CD14-positive monocyte (primary cell): ENCODE measurements around the gene RPS26. TPM values are rescaled to one million over a fixed set of nuclear protein-coding genes. Genes with fewer than 3 reads are reported as not detected.
"Not testable (repeated sequence)": the region's sequence is repeated elsewhere in the genome, so short reads cannot be mapped to it uniquely, and the experiment has no call there.

Experiments
- DNase-seq, 3 donors: peaks; one replicate each; pipeline ENCODE4 v3.0.0-alpha.2; 2011 to 2022
- H2AFZ ChIP-seq: 2 replicates; pipeline ENCODE4 v1.6.0; 2012; ENCODE audit warnings: mild to moderate bottlenecking, low read depth, low read length, inconsistent platforms; ENCODE audit not compliant: insufficient read depth, poor library complexity, severe bottlenecking
- H3K27ac ChIP-seq, 2 donors: 1 replicate in 1 of 2; 2 replicates in 1 of 2; pipeline ENCODE4 v1.5.1; 2012 to 2013; ENCODE audit warnings: low read length in 2 of 2, control low read depth in 1 of 2, inconsistent platforms in 1 of 2, low read depth in 1 of 2, mild to moderate bottlenecking in 1 of 2
- H3K27me3 ChIP-seq, 2 donors: one replicate each; pipeline versions ENCODE4 v1.6.0 to v1.6.1; 2011 to 2013; ENCODE audit warnings: low read length in 2 of 2; ENCODE audit not compliant: control insufficient read depth in 2 of 2, insufficient read depth in 2 of 2
- H3K36me3 ChIP-seq, 2 donors: replicated peaks in 1 of 2; 1 replicate in 1 of 2; 2 replicates in 1 of 2; pipeline versions ENCODE4 v1.5.1 to v1.6.1; 2012 to 2013; ENCODE audit warnings: low read length in 2 of 2, control low read depth in 1 of 2, inconsistent platforms in 1 of 2, mild to moderate bottlenecking in 1 of 2; ENCODE audit not compliant: insufficient read depth in 2 of 2, control insufficient read depth in 1 of 2
- H3K4me1 ChIP-seq, 2 donors: 1 replicate in 1 of 2; 2 replicates in 1 of 2; pipeline versions ENCODE4 v1.5.1 to v1.6.1; 2012 to 2013; ENCODE audit warnings: low read length in 2 of 2, control low read depth in 1 of 2, inconsistent platforms in 1 of 2, mild to moderate bottlenecking in 1 of 2, moderate library complexity in 1 of 2; ENCODE audit not compliant: insufficient read depth in 2 of 2, control insufficient read depth in 1 of 2
- H3K4me2 ChIP-seq: replicated peaks from 2 replicates; pipeline ENCODE3; 2012; ENCODE audit warnings: low read length, moderate library complexity, mild to moderate bottlenecking; ENCODE audit not compliant: poor library complexity, severe bottlenecking; ENCODE audit errors: extremely low read depth
- H3K4me3 ChIP-seq, 3 experiments: fragments of 200-600 bp in 1 of 3; sonication (generic) in 1 of 3; replicated peaks in 1 of 3; 1 replicate in 2 of 3; 2 replicates in 1 of 3; pipeline ENCODE4 v1.5.1; 2011 to 2013; ENCODE audit warnings: low read length in 3 of 3, mild to moderate bottlenecking in 3 of 3, control low read depth in 2 of 3, low read depth in 2 of 3, inconsistent platforms in 1 of 3, moderate library complexity in 1 of 3
- H3K79me2 ChIP-seq: 2 replicates; pipeline ENCODE4 v1.6.0; 2012; ENCODE audit warnings: mild to moderate bottlenecking, control low read depth, inconsistent platforms, low read length, moderate library complexity; ENCODE audit not compliant: insufficient read depth
- H3K9ac ChIP-seq: 2 replicates; pipeline ENCODE4 v1.6.0; 2017; ENCODE audit warnings: low read length, mild to moderate bottlenecking; ENCODE audit not compliant: insufficient read depth, poor library complexity, severe bottlenecking
- H3K9me3 ChIP-seq, 2 donors: replicated peaks in 1 of 2; 1 replicate in 1 of 2; 2 replicates in 1 of 2; pipeline versions ENCODE4 v1.5.1 to v1.6.1; 2012 to 2013; ENCODE audit warnings: low read length in 2 of 2, control low read depth in 1 of 2; ENCODE audit not compliant: control insufficient read depth in 1 of 2, insufficient read depth in 1 of 2
- H4K20me1 ChIP-seq: 2 replicates; pipeline ENCODE4 v1.6.0; 2012; ENCODE audit warnings: mild to moderate bottlenecking, low read length, control low read depth, moderate library complexity; ENCODE audit not compliant: insufficient read depth
- H3K27ac Mint-ChIP-seq, 7 donors: one replicate each; pipeline ENCODE4 v1.8.0; 2020; ENCODE audit warnings: mild to moderate bottlenecking in 7 of 7, mixed read lengths in 7 of 7, moderate library complexity in 6 of 7, inconsistent platforms in 2 of 7
- H3K27me3 Mint-ChIP-seq, 3 donors: one replicate each; pipeline ENCODE4 v1.8.0; 2021 to 2022; ENCODE audit warnings: low read depth in 3 of 3, mild to moderate bottlenecking in 3 of 3, mixed read lengths in 3 of 3, moderate library complexity in 3 of 3, inconsistent platforms in 1 of 3
- H3K36me3 Mint-ChIP-seq, 2 donors: one replicate each; pipeline ENCODE4 v1.8.0; 2020; ENCODE audit warnings: mixed read lengths in 2 of 2, inconsistent platforms in 1 of 2, mild to moderate bottlenecking in 1 of 2
- H3K4me1 Mint-ChIP-seq: one replicate; pipeline ENCODE4 v1.8.0; 2020; ENCODE audit warnings: mild to moderate bottlenecking, mixed read lengths
- H3K4me3 Mint-ChIP-seq, 2 donors: one replicate each; pipeline ENCODE4 v1.8.0; 2020; ENCODE audit warnings: mild to moderate bottlenecking in 2 of 2, mixed read lengths in 2 of 2, moderate library complexity in 1 of 2
- H3K9me3 Mint-ChIP-seq, 7 donors: one replicate each; pipeline ENCODE4 v1.8.0; 2020 to 2022; ENCODE audit warnings: mixed read lengths in 7 of 7, mild to moderate bottlenecking in 6 of 7, moderate library complexity in 6 of 7, inconsistent platforms in 2 of 7
- CTCF ChIP-seq: fragments of 200-600 bp; IDR thresholded peaks from one replicate; pipeline ENCODE4 v1.8.0; 2022; ENCODE audit warnings: antibody characterized with exemption, mild to moderate bottlenecking
- WGBS: methylation state at CpG from one replicate; pipeline ENCODE4 v1.1.5; 2013; ENCODE audit warnings: missing lambda C conversion rate; ENCODE audit not compliant: insufficient coverage; 5-methylcytosine and 5-hydroxymethylcytosine counted together
- intact Hi-C, 2 donors: fragments of 100-400 bp; cut with micrococcal nuclease; formaldehyde crosslinking; loops; one replicate each; pipeline versions ENCODE4 v1.15.0 to v1.15.1; 2023
- polyA plus RNA-seq, 3 donors: library from polyadenylated mRNA; depleted of rRNA in 1 of 3; unstranded in 2 of 3; stranded (reverse) in 1 of 3; fragments of 300-500 nt in 2 of 3; fragments of >200 nt in 1 of 3; fragmentation: Illumina TruSeq in 2 of 3; gene quantifications; 1 replicate in 2 of 3; 2 replicates in 1 of 3; pipeline ENCODE4 v1.2.3, GENCODE V29; 2012 to 2021

Gene RPS26
- polyA plus RNA-seq, 3 donors: 238 to 363 (median 286) TPM

GRCh38 chr12:56001487-56002100, 40.1 kb upstream of the RPS26 start:
- H3K27me3 Mint-ChIP-seq: no peaks in the 10 kb centered on the region
- H3K27me3 ChIP-seq: no peaks in the 10 kb centered on the region
- no peaks in the 10 kb centered on the region for H4K20me1 ChIP-seq
- H3K27ac Mint-ChIP-seq: peak overlapping the region in 1 of 7 donors; percentile 21
- no peak overlapping the region for H3K27ac ChIP-seq
- peaks cover 31 to 52% of the 10 kb centered on the region in 2 donors for H3K36me3 Mint-ChIP-seq
- H3K9me3 ChIP-seq: no peaks in the 10 kb centered on the region
- H3K36me3 ChIP-seq: peaks cover 17 to 26% of the 10 kb centered on the region in 2 donors
- WGBS: 65% methylated on average over 3 of the region's 7 CpGs
- H3K79me2 ChIP-seq: peaks cover 6% of the 10 kb centered on the region
- H3K4me1 ChIP-seq: peaks cover 10 to 12% of the 10 kb centered on the region in 2 donors
- no peak overlapping the region for H3K4me3 ChIP-seq
- peaks cover 34% of the 10 kb centered on the region for H3K4me1 Mint-ChIP-seq
- no peak overlapping the region for H3K9ac ChIP-seq
- intact Hi-C loops: no loop called here
- H3K9me3 Mint-ChIP-seq: no peaks in the 10 kb centered on the region
- no peak overlapping the region for H3K4me3 Mint-ChIP-seq
- no peak overlapping the region for H2AFZ ChIP-seq
- DNase-seq: no peak
- no peak overlapping the region for H3K4me2 ChIP-seq
- no peak for TF ChIP-seq CTCF

- H3K9me3 Mint-ChIP-seq, H3K9ac ChIP-seq: not testable (repeated sequence)
- WGBS: 74% methylated on average over 3 of the region's 5 CpGs
These were observed 38.3 kb upstream of the RPS26 start for GRCh38 chr12:56003376-56003775.

More at GRCh38 chr12:56003376-56003775, 38.3 kb upstream of the RPS26 start:
- intact Hi-C loops, H2AFZ ChIP-seq, H3K4me3 Mint-ChIP-seq, H3K79me2 ChIP-seq, H3K4me3 ChIP-seq, H4K20me1 ChIP-seq, H3K4me2 ChIP-seq, H3K27ac ChIP-seq, H3K9me3 ChIP-seq, H3K27me3 Mint-ChIP-seq, H3K27me3 ChIP-seq: not testable (repeated sequence)
- peaks cover 31 to 52% of the 10 kb centered on the region in 2 donors for H3K36me3 Mint-ChIP-seq
- peaks cover 31% of the 10 kb centered on the region for H3K4me1 Mint-ChIP-seq
- H3K36me3 ChIP-seq: peaks cover 17 to 26% of the 10 kb centered on the region in 2 donors
- peak; percentile 21 to 52 (median 26) for DNase-seq
- H3K27ac Mint-ChIP-seq: peak overlapping the region; percentile 15 to 82 (median 46)
- peaks cover 5 to 12% of the 10 kb centered on the region in 2 donors for H3K4me1 ChIP-seq
